Hindlimb muscle (tissue), 1 donor: Measurements from ENCODE around the gene FAM168A. TPM values are rescaled to one million over a fixed set of nuclear protein-coding genes. Genes with fewer than 3 reads are reported as not detected.
"Not testable (repeated sequence)": the region's sequence is repeated elsewhere in the genome, so short reads cannot be mapped to it uniquely, and the experiment has no call there.

ENCODE experiments used
- DNase-seq: peaks from one replicate; pipeline ENCODE4 v3.0.0-alpha.2; 2013
- polyA plus RNA-seq: library from polyadenylated mRNA; unstranded; fragments of 120-200 nt; gene quantifications from one replicate; pipeline ENCODE4 v1.2.1, GENCODE V29; 2013; ENCODE audit not compliant: insufficient read length

FAM168A gene
- polyA plus RNA-seq, 1 donor: 24.2 TPM

DNA sequence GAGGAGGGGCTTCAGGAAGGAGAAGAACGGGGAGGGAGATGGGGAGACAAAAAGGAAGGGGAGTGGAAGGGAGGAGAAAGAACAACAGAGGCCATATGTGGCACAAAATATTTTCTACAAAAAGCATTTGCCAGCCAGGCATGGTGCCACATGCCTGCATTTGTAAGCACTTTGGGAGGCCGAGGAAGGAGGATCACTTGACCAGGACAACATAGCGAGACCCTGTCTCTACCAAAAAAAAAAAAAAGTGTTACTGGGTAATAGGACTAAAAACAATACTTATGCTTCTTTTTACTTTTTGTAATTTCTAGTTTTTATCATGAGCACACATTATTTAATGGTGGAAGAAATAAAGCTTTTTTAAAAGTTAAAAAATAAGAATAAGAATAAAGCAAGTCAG is 5.3 kb downstream of the FAM168A start:
- no peak for DNase-seq

DNA sequence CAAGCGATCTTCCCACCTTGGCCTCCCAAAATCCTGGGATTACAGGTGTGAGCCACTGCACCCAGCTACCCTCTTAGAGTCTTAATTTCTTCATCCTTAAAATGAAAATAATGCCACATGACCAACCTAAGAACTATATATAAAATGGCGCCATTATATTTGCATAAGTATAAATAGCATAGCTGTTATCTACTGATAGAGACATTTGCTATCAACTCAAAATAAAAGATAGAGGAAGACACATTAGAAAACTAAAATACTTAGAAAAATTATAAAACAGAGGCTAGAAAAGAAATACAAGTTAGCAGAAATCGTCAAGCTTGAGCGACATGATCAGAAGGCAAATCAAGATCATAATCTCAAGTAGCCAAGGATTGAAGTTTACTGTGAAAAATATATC is 6.2 kb downstream of the FAM168A start:
- no peak for DNase-seq

DNA sequence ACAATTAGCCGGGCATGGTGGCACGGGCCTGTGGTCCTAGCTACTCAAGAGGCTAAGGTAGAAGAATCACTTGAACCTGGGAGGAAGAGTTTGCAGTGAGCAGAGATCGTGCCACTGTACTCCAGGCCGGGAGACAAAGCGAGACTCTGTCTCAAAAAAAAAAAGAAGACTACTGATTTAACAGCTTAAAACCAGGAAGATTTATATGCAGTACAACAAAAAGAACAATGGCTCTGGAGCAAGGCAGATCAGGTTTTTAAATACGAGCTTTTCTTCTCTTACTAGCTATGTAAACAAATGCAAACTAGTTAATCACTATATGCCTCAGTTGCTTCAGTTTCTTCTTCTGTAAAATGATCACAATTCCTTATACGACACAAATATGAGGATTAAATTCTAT is 6.9 kb downstream of the FAM168A start:
- no peak for DNase-seq

DNA sequence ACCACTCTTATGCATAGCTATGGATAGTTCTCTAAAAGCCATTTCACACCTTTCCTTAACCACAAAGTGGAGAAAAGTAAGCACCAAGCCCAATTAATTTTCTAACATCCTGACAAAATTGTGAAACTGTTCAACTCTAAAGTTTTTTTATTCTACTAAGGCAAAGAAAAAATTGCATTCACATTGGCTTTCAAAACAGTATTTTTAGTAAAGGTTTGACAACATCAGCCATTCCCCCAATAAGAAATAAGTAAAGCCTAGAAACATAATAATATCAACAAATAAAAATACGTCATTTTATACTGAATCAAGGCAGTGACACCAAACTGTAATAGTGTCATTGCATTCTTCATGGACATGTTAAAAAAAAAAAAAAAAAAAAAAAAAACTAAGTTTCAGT is 11.1 kb downstream of the FAM168A start:
- no peak for DNase-seq

DNA sequence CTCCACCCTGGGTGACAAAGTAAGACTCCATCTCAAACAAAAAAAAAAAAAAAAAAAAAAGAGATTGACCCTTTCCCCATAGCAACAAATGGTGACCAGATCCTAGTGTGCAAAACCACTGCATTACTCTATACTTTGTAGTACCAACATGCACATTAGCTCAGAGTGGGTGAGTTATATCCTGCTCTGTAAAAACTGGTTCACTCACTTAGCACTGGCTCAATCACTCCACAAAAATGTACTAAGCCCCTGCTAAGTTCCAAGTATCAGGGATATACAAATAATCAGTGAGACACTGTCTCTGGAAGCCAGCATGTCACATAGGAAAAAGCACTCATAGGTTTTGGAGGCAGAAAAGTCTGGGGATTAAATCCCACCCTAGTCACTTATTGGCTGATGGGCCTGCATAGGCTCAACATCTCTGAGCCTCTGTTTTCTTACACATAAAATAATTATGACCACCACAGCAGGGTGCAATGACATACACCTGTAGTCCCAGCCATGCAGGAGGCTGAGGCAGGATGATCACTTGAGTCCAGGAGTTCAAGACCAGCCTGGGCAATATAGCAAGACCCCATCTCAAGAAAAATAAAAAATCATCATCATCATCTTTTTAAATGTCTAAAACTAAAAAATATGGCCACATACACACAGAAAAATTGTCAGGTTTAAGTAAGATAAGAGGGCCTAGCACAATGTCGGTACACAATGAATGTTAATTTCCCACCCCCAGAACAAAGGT is 11.9 kb downstream of the FAM168A start:
- DNase-seq: no peak

DNA sequence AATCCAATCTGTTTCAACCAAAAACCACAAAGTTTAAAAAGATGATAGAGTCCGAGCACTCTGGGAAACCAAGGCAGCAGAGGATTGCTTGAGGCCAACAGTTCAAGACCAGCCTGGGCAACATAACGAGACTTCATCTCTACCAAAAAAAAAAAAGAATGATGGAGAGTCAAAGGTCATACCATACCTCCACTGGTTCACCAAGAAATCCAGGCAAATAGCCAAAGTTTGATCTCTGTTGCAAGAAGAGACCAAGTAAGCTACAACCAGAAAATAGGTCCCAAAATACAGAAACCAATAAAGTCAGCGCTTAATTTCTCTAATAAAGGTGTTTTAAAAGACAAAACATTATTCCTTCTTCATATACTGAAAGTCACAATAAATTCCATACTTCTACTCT is 13.1 kb downstream of the FAM168A start:
- DNase-seq: no peak

DNA sequence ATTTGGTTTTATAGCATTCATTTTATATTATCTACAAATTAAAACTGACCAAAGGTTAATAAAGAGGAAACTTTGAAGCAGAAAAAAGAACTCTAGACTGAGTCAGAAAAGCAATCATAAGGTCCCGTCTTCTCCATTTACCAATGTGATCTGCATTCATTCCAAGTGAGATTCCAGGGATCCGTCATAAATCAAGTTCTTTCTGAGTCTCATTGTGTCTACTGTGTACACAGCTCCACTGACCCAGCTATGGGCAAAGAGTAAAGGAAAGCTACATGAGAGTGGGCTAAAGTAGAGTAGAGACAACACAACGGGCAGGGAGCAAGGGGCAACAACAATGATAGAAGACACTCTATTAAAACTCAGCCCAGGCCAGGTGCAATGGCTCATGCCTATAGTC is 15.3 kb downstream of the FAM168A start:
- DNase-seq: no peak

DNA sequence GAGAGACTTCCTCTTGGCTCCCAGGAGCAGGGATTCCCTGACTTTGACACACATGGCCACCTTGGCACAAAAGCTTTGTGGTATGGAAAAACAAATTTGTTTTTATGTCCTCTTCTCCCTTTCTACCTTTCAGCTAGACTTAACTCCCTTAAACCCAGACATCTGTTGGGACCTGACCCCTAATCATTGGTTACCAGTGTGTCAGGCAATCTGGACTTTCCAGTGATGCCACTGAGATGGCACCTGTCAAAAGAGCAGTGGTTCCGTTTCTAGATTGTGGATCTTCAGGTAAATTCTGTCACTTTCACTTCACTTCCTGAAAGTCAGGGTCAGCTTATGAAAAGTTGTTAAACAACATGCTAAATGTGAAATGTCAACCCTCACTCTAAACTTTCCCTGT is 17.2 kb downstream of the FAM168A start:
- not testable (repeated sequence) for DNase-seq

DNA sequence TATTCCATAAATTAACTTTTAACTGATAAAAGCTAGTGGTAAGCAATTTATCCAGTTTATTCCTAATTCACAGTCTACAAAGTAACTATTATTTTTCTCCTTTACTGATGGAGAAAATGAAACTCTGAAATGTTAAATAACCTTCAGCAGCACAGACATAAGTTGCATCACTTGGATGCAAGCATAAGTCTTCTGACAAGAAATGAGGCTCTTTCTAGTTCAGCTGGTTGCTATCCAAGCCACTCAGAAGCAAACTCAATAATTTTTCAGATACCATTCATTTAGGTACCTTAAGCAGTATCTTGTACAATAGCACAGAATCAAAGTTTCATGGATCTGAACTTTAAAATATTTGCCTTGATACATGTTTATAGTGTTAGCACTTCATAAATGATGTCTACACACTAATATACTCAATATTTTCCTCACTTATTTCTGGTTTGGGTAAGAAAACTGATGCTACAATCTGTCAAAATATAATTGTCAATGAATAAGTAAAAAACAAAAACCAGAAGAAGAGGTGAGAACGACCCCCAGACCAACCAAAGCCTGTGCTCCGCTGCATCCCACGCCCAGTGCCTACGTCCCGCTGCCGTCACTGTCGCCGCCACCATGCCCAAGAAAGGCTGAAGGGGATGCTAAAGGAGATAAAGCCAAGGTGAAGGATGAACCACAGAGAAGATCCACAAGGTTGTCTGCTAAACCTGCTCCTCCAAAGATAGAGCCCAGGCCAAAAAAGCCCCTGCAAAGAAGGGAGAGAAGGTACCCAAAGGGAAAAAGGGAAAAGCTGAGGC is 18.1 kb downstream of the FAM168A start:
- no peak for DNase-seq

DNA sequence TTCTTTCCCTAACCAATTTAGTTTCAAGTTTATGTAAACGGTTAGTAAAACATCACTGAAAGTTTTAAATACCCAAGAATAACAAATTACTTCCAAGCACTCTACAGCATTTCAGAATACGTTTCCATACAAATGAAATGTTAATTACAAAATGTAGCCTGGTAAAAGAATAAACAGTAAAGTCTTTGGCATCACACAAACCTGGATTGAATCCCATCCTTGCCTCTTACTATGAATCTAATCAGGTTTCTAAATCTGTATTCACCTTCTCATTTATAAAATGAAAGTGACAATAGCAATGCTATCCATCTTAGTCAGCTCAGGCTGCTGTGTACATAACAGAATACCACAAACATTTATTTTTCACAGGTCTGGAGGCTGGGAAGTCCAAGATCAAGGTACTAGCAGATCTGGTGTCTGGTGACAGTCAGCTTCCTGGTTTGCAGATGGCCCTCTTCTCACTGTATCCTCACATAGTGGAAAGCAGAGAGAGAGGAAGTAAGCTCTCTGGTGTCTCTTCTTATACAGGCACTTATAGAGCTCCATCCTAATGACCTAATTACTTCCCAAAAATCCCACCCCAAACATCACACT is 19.2 kb downstream of the FAM168A start:
- no peak for DNase-seq

DNA sequence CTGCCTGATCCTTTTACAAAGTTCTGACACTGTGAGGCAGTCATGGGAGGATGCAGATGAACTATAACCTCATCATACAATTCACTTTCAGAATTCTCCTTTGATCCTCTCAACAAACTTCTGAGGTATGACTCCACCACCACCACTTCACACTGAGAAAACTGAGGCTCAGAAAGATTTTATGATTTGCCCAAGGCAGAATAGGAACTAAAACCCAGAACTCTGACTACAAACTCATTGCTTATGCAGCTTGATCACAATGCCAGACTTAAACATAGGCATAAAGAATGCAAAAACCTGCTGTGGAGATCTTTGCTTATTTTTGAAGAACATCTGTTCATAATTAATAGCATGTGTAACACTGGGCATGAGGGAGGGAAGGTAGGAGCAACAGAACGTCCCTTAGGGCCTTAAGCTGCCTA is 20.4 kb downstream of the FAM168A start:
- no peak for DNase-seq

DNA sequence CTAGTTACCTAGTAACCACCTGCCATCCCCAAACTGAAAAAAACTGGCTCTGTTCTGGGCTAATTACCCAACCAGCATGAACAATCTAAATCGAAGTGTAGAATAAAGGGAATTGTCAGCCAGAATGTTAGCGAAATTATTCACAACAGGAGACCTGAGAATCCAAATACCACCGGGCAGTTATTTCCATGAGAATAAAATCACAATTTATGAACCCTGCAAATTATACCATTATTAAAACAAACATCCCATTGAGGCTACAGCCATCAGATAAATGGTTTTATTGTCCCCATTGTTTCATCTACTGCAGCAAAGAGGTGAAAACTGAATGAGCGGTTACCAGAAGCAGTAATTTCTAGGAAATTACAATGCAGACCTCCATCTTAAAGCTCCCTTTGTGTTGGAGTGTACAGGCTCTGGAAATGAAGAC is 21.7 kb downstream of the FAM168A start:
- no peak for DNase-seq

DNA sequence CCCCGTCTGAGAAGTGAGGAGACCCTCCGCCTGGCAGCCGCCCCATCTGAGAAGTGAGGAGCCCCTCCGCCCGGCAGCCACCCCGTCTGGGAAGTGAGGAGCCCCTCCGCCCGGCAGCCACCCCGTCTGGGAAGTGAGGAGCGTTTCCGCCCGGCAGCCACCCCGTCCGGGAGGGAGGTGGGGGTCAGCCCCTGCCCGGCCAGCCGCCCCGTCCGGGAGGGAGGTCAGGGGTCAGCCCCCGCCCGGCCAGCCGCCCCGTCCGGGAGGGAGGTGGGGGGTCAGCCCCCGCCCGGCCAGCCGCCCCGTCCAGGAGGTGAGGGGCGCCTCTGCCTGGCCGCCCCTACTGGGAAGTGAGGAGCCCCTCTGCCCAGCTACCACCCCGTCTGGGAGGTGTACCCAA is 25.9 kb downstream of the FAM168A start:
- not testable (repeated sequence) for DNase-seq

DNA sequence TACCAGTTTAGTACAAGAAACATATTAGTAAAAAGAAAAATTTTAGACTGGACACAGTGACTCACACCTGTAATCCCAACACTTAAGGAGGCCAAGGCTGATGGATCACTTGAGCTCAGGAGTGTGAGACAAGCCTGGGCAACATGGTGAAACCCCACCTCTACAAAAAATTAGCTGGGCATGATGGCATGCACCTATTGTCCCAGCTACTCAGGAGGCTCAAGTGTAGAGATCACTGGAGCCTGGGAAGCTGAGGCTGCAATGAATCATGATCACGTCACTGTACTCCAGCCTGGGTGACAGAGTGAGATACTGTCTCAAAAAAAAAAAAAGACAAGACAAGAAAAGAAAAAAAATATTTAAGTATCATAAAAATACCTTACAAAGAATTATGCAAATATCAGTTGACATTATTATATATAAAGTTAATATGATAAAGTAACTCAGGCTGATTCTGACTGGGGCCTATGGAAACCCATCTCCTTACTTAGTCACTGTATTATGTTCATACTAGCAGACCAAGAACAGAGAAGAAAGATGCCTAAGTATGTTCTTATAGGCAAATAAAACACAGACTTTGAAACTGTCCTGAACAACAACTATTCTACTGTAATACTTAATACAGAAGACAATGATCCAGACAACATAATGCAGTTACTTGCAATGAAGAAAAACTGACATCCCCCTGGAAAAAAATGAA is 27.3 kb downstream of the FAM168A start:
- DNase-seq: no peak

DNA sequence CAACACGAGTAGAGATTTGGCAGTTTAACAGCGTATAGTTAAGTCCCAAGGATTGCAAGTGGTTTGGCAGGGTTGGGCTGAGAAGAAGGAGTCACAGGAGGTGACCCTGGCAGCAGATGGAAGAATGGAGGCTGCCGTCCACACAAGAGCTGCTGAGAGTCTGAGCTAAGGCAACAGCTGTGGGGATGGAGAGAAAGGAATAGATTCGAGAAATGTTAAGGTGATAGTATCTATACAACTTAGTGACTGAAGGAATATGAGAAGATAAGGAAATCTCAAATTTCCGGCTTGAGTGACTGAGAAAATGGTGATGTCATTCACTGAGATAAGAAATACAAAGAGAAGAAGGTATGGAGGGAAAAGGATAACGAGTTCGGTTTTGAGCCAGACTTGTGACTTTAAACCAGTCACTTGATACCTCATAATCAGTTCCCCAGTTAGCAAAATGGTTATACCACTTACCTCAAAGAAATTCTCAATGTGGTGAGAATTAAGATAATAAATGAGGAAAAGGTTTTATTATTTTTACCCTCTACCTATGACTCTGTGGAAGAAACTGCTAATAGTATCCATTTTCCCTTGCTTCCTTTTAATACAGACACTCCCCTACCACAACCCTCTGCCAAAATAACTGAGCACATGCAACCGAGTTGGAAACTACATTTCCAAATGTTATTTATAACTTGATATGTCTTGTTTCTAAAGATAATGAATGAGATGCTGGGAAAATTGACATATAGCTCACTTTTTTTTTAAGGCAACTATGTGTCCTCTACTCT is 30.7 kb downstream of the FAM168A start:
- DNase-seq: no peak

DNA sequence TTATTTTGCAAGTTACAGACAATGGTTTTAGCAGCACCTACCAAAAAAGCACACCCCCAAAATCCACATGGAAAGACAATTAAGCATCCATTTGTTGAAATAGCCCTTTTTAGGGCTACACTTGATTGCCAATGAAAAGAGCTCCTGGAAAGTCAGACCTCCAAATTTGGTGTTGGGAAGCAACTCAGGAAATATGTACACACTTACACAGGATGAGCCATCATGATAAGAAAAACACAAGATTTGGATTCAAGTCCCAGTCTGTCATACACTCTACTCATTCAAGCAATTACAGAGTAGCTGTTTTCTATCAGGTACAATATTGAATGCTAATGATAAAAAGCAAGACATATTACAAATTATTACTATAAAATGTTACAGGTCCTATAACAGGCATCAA is 31.5 kb downstream of the FAM168A start:
- DNase-seq: no peak

DNA sequence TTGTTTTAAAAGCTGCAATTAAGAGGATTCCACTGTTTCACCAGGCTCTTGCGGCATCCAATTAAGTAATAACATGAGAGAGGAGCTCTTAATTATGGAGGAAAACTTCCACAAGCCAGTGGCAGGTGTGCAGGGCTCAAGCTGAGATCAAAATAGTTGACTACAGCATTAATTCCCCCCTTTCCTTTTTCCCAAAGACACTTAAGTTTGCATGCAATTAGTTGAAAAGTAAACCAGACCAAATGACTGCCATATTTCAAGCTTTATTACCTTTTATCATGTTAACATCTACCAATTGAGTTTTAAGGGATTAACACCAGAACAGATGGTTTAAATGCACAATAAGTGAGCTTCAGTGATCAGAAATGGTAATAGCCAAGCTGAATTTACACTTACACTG is 32.1 kb downstream of the FAM168A start:
- no peak for DNase-seq

DNA sequence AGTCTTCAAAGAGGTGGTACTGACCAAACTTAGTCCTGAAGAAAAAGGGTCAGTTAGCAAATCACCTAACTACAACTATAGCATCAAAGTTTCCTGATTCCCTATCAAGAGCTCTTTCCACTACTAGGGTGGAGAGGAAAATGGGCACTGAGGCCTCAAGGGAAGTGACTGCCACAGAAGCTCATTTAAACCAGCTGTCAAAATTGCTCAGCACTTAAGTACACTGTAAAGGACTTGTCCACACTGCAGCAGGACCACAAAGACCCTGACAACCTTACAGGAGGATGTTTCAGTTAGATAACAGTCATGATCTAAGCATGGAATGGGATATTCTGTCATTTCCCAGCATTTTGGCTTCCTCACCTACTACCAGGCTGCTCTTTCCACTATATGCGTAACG is 33.0 kb downstream of the FAM168A start:
- DNase-seq: no peak

DNA sequence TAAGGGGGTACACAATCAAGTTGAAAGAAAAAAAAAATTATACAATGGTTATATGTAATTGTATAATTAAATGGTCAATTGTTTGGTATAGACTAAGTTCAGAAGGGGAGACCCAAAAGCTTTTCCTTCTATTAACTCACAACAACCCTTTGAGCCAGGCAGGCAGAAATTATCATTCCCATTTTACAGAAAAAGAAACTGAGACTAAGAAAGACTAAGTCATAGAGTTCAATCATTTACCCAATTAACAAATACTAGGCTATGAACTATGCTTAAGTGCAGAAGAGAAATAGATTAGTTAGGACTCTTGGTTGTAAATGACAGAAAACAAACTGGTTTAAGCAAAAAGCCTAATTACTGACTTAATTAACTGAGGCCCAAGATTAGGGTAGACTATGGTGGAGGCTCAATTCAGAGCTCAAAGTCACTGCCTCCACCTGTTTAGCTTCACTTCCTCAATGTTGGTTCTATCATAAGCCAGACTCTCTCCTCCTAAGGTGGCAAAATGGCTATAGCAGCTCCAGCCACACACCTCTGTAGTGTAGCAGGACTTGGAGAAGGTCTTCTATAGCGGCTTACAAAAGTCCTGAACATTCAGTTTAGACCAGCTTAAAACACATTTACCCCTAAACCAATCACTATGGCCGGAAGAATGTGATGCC is 34.2 kb downstream of the FAM168A start:
- no peak for DNase-seq

DNA sequence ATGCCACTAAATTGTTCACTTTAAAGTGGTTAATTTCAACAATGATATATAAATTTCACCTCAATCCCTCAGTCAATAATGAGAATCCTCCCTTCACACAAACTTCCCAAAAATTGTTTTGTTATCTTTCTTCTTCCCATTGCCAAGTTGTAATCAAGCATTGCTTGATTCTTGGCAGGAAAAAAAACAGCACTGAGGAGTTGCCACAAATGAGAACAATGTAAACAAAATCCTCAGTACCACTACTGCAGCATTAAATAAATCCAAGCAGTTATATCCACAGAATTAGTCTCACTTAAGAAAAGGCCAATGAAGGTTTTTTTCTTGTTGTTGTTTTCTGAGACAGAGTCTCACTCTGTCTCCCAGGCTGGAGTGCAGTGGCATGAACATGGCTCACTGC is 38.2 kb downstream of the FAM168A start:
- DNase-seq: no peak

DNA sequence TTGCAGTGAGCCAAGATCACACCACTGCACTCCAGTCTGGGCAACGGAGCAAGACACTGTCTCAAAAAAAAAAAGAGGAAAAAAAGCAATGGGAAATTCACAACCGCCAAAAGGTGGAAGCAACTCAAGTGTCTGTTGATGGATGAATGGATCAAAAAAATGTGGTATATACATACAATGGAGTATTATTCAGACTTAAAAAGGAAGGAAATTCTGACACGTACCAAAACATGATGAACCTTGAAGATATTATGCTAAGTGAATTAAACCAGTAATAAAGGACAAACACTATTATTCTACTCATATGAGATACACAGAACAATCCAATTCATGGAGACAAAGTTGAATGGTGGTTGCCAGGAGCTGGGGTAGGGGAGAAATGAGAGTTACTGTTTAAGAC is 40.9 kb downstream of the FAM168A start:
- DNase-seq: no peak

DNA sequence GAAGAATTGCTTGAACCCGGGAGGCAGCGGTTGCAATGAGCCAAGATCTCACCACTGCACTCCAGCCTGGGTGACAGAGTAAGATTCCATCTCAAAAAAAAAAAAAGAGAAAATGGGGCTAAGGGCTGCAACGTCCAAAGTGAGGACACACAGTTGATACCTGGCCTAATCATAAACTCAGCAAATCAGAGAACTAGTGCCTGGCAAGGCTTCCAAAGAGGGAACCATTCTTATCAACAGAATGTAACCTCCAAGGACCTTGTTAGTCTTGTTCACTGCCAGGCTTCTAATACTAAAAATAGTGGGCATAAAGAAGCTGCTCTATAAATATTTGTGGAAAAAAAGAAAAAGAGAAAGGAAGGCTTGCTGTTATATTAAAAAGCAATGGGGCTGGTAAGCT is 42.3 kb downstream of the FAM168A start:
- DNase-seq: no peak
